Measurements from ENCODE around the gene STAC2. TPM values are rescaled to one million over a fixed set of nuclear protein-coding genes. Genes with fewer than 3 reads are reported as not detected.
"Not testable (repeated sequence)": the region's sequence is repeated elsewhere in the genome, so short reads cannot be mapped to it uniquely, and the experiment has no call there.

STAC2 gene
- total RNA-seq, 1 experiment from 2014 or later = 0.03 TPM

DNA sequence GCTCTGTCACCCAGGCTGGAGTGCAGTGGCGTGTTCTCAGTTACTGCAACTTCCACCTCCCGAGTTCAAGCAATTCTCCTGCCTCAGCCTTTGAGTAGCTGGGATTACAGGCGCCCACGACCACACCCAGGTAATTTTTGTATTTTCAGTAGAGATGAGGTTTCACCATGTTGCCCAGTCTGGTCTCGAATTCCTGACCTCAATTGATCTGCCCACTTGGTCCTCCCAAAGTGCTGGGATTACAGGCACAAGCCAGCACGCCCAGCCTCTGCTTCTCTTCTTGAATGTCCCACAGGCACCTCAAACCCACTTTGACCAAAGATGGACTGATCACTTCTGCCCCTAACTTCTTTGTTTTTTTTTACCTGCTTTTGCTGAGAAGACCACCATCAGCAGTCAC is 55.2 kb downstream of the STAC2 start:
- in situ Hi-C loops (cut with HindIII; ENCODE audit: low sequenced_read_pairs) = no loop called here
- no peak for DNase-seq (ENCODE audit: low spot score)

DNA sequence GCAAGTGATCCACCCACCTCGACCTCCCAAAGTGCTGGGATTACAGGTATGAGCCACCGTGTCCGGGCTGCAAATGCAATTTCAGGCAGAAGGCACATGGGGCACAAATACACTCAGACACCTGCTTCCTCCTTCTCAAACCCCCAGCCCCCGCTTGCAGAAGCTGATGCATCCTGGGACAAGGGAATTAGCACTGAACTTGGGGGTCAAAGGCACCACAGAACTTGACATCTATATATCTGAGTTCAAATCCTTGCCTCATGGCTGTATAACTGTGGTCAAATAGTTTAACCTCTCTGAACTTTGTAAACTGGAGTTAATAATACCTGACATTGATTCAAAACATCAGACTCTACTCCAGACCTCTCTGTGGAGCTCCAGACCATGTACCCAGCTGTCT is 55.6 kb downstream of the STAC2 start:
- in situ Hi-C loops (cut with HindIII; ENCODE audit: low sequenced_read_pairs) = no loop called here

DNA sequence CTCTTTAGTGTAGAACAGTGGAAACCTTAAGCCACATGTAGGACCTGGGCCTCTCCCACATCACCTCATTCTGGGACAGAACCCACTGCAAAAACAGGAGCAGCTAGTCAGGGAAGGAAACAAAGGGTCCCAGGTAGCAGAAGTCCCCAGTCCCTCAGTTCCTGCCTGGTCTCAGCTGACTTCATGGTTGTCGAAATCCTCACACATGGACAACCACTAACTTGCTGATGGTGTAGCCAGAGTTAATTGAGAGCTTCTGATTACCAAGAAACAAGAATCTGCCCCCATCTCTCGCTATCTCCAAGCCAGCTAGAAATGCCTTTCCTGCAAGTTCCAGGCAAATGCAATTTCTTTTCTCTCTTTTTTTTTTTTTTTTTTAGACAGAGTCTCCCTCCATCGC is 56.2 kb downstream of the STAC2 start:
- DNase-seq (ENCODE audit: low spot score) = no peak
- in situ Hi-C loops (cut with HindIII; ENCODE audit: low sequenced_read_pairs) = no loop called here

More for the DNA sequence above, 55.6 kb downstream of the STAC2 start:
- DNase-seq (ENCODE audit: low spot score) = no peak

- in situ Hi-C loops (cut with HindIII; ENCODE audit: low sequenced_read_pairs) = no loop called here
- no peak for DNase-seq (ENCODE audit: low spot score)
Measured at GRCh38 chr17:39169101-39169500, 56.6 kb downstream of the STAC2 start.

DNA sequence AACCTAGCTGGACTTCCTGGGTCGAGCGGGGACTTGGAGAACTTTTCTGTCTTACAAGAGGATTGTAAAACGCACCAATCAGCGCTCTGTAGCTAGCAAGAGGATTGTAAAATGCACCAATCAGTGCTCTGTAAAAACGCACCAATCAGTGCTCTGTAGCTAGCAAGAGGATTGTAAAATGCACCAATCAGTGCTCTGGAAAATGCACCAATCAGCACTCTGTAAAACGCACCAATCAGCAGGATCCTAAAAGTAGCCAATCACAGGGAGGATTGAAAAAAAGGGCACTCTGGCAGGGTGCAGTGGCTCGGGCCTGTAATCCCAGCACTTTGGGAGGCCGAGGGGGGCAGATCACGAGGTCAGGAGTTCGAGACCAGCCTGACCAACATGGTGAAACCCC is 57.2 kb downstream of the STAC2 start:
- DNase-seq (ENCODE audit: low spot score); in situ Hi-C loops (cut with HindIII; ENCODE audit: low sequenced_read_pairs): not testable (repeated sequence)

GRCh38 chr17:39167476-39167875 is 58.3 kb downstream of the STAC2 start:
- in situ Hi-C loops (cut with HindIII; ENCODE audit: low sequenced_read_pairs) = no loop called here
- DNase-seq (ENCODE audit: low spot score) = no peak

GRCh38 chr17:39166437-39167335 is 59.1 kb downstream of the STAC2 start:
- in situ Hi-C loops (cut with HindIII; ENCODE audit: low sequenced_read_pairs) = no loop called here
- no peak for DNase-seq (ENCODE audit: low spot score)

DNA sequence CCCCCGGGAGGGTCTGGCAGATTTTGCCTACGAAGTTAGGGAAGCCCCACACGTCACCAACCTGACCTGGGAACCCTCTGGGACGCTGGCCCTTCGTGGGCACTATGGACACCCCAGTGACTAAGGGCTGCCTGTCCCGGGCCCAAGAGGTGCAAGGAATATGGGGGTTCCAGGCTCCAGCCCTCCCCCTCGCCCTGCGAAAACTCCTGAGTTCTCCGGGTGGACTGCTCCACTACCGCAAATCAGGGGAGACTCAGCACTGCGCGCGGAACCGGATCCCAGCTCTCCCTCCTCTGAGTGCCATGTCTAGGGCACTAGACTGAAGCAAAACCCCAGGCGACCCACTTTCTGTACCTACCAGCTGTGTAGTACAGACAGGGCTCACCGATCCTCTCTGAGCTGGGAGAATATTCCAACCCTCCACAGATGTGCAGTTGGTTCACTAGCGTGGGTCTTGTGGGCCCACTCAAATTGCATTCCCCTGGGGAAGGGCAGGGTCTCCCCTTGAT is 59.9 kb downstream of the STAC2 start, which contains the start of gene ARL5C:
Gene ARL5C (minus strand): TSS at position 321 of the 509 bp plus-strand sequence. CDS start 401 bp downstream, outside the sequence.
- in situ Hi-C loops (cut with HindIII; ENCODE audit: low sequenced_read_pairs) = no loop called here
- DNase-seq (ENCODE audit: low spot score) = no peak

GRCh38 chr17:39165178-39165840 is 60.4 kb downstream of the STAC2 start:
- in situ Hi-C loops (cut with HindIII; ENCODE audit: low sequenced_read_pairs) = no loop called here
- no peak for DNase-seq (ENCODE audit: low spot score)

DNA sequence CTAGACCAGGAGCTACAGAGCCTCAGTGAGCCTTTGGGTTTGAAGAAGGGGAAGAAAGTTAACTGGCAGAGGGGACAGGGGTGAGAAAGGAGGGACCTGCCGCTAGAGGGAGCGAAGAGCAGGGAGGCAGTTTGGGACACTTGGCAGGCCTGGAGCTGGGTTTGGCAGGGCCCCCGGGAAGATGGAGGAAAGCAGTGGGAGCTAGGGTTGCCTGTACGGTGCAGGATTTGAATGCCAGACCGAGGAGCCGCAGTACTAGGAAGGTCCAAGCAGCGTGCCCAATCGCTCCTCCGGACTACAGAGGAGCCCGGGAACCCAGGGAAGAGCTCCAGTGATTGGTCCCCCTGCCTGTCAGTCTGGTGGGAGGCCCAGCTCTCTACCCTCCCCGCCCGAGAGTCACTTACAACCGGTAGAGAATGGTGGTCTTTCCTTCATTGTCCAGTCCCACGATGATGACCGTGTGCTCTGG is 61.0 kb downstream of the STAC2 start:
- DNase-seq (ENCODE audit: low spot score) = peak; percentile 76
- in situ Hi-C loops (cut with HindIII; ENCODE audit: low sequenced_read_pairs) = no loop called here

GRCh38 chr17:39161962-39162361 is 63.8 kb downstream of the STAC2 start:
- DNase-seq (ENCODE audit: low spot score) = no peak
- in situ Hi-C loops (cut with HindIII; ENCODE audit: low sequenced_read_pairs) = no loop called here

Other genes starting within 250 kb of the STAC2 start
- gene PLXDC1, start 74.3 kb downstream of the STAC2 start, total RNA-seq (2014; rRNA removed; shearing (Covaris generic)) = 1.5 and 4.7 TPM in 2 replicates
- gene ARL5C, start 59.8 kb downstream of the STAC2 start, total RNA-seq (2014; rRNA removed; shearing (Covaris generic)) = not detected in 2 replicates
- gene CACNB1, start 28.3 kb downstream of the STAC2 start, total RNA-seq (2014; rRNA removed; shearing (Covaris generic)) = 6.4 and 7.6 TPM in 2 replicates
- gene RPL19, start 25.7 kb downstream of the STAC2 start, total RNA-seq (2014; rRNA removed; shearing (Covaris generic)) = 3,500 and 4,218 TPM in 2 replicates
- 4.3 and 11.0 TPM in 2 replicates for gene FBXL20, start 175.7 kb upstream of the STAC2 start, total RNA-seq (2014; rRNA removed; shearing (Covaris generic))
- 22.0 and 22.5 TPM in 2 replicates for gene MED1, start 225.3 kb upstream of the STAC2 start, total RNA-seq (2014; rRNA removed; shearing (Covaris generic))
- 19.1 and 28.5 TPM in 2 replicates for gene CDK12, start 235.5 kb upstream of the STAC2 start, total RNA-seq (2014; rRNA removed; shearing (Covaris generic))